ENCODE data around the gene SLC4A4. TPM values are rescaled to one million over a fixed set of nuclear protein-coding genes. Genes with fewer than 3 reads are reported as not detected.

SLC4A4 gene
- total and polyA plus RNA-seq, 9 donors = 0.23 to 8.3 (median 1.4) TPM

DNA sequence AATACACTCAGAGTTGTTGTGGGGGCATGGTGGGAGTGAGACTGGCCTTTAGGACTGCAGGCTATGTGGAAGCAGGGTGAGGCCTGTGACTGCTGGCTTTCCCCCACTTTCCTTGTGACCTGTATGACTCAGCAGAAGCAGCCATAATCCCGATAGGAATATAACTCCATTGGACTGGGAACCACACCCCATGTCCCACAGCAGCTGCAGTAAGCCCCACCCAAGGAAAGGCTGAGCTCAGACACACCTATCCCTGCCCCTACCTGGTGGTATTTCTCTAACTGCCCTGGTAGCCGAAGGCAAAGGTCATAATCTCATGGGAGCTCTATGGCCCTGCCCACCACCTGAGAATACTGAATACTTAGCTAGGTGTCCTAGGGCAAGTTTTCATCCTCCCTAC lies 275.8 kb downstream of the SLC4A4 start:
- no peaks in the 10 kb centered on the region for H3K9me3 ChIP-seq
- H3K4me1 ChIP-seq (ENCODE audit: insufficient read depth) = no peaks in the 10 kb centered on the region
- no peaks in the 10 kb centered on the region for H3K27me3 ChIP-seq
- H3K27ac ChIP-seq = no peak overlapping the region
- no peaks in the 10 kb centered on the region for H3K36me3 ChIP-seq
- intact Hi-C loops (cut with DNase I) = no loop called here
- WGBS, 3 donors = 94 to 100% (median 100%) methylated on average over 2 of the region's 2 CpGs
- H3K4me3 ChIP-seq = no peak overlapping the region
- no peak for DNase-seq
- TF ChIP-seq EP300 (IDR thresholded peaks at IDR 0.05) (no peak), POLR2A (IDR thresholded peaks at IDR 0.05) (no peak)
- TF ChIP-seq, protein P1, sequence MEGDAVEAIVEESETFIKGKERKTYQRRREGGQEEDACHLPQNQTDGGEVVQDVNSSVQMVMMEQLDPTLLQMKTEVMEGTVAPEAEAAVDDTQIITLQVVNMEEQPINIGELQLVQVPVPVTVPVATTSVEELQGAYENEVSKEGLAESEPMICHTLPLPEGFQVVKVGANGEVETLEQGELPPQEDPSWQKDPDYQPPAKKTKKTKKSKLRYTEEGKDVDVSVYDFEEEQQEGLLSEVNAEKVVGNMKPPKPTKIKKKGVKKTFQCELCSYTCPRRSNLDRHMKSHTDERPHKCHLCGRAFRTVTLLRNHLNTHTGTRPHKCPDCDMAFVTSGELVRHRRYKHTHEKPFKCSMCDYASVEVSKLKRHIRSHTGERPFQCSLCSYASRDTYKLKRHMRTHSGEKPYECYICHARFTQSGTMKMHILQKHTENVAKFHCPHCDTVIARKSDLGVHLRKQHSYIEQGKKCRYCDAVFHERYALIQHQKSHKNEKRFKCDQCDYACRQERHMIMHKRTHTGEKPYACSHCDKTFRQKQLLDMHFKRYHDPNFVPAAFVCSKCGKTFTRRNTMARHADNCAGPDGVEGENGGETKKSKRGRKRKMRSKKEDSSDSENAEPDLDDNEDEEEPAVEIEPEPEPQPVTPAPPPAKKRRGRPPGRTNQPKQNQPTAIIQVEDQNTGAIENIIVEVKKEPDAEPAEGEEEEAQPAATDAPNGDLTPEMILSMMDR (IDR thresholded peaks at IDR 0.05) = no peak

DNA sequence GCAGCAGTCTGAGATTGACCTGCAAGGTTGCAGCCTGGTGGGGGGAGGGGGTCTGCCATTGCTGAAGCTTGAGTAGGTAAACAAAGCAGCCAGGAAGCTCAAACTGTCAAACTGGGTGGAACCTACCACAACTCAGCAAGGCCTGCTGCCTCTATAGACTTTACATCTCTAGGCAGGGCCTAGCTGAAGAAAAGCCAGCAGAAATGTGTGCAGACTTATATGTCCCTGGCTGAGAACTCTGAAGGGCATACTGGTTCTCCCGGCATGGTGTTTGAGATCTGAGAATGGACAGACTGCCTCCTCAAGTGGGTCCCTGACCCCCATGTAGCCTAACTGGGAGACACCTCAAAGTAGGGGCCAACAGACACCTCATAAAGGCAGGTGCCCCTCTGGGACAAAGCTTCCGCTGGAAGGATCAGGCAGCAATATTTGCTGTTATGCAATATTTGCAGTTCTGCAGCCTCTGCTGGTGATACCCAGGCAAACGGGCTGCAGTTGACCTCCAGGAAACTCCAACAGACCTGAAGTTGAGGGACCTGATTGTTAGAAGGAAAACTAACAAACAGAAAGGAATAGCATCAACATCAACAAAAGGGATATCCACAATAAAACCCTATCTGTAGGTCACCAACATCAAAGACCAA lies 277.5 kb downstream of the SLC4A4 start:
- no peak for DNase-seq
- 88 to 98% (median 94%) methylated on average over 3 of the region's 3 CpGs for WGBS, 3 donors
- H3K27me3 ChIP-seq = no peaks in the 10 kb centered on the region
- TF ChIP-seq POLR2A (IDR thresholded peaks at IDR 0.05) (no peak), EP300 (IDR thresholded peaks at IDR 0.05) (no peak)
- TF ChIP-seq, protein P1 (IDR thresholded peaks at IDR 0.05) = no peak
- no peaks in the 10 kb centered on the region for H3K4me1 ChIP-seq (ENCODE audit: insufficient read depth)
- no peaks in the 10 kb centered on the region for H3K36me3 ChIP-seq
- no peak overlapping the region for H3K4me3 ChIP-seq
- no peaks in the 10 kb centered on the region for H3K9me3 ChIP-seq
- intact Hi-C loops (cut with DNase I) = no loop called here
- H3K27ac ChIP-seq = no peak overlapping the region
